HG02870 (cell line): ENCODE measurements around the gene KCTD13.
A peak's percentile ranks its signal among the peaks of the same experiment; 100 is the strongest.
"Not testable (repeated sequence)": the region's sequence is repeated elsewhere in the genome, so short reads cannot be mapped to it uniquely, and the experiment has no call there.

ENCODE experiments used
- ATAC-seq: cut with Tn5 transposase; IDR thresholded peaks from one replicate; pipeline ENCODE4 v1.9.1; 2021; ENCODE audit warnings: mild to moderate bottlenecking, moderate library complexity; ENCODE audit not compliant: unreplicated experiment

KCTD13 gene

GRCh38 chr16:29925781-29926710, at the start of gene KCTD13:
TSS of gene KCTD13 (minus strand) at chr16:29926226. CDS start at chr16:29926033, 193 bp downstream.
- peak; percentile 87 for ATAC-seq

DNA sequence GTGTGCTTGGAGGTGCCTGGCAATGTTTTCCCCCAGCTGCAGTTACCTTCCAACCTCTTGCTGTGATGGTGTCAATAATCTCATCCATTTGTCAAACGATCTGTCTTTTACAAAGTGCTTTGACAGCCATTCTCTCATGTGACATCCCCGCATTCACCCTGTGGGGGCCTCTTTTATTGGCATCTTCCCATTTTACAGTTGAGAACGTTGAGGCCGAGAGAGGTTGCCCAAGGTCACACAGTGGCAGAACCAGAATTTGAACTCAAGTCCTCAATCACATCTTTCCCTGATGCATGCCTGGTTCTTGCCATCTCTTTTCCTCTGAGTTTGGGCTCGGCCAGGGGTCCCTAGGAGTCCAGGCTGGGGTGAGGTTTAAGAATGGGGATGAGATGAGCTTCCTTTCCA, 49.1 kb upstream of the KCTD13 start:
- no peak for ATAC-seq

GRCh38 chr16:29974291-29975133, 48.5 kb upstream of the KCTD13 start:
- no peak for ATAC-seq

- ATAC-seq: peak; percentile 94
These were observed 47.6 kb upstream of the KCTD13 start, which contains the start of gene TAOK2 for GRCh38 chr16:29973384-29974246. TSS of gene TAOK2 (plus strand) at chr16:29973868. CDS start at chr16:29977773, 3,905 bp downstream.

- no peak for ATAC-seq
These were observed 47.0 kb upstream of the KCTD13 start for GRCh38 chr16:29972992-29973383.

GRCh38 chr16:29972500-29972899, 46.5 kb upstream of the KCTD13 start:
- no peak for ATAC-seq

DNA sequence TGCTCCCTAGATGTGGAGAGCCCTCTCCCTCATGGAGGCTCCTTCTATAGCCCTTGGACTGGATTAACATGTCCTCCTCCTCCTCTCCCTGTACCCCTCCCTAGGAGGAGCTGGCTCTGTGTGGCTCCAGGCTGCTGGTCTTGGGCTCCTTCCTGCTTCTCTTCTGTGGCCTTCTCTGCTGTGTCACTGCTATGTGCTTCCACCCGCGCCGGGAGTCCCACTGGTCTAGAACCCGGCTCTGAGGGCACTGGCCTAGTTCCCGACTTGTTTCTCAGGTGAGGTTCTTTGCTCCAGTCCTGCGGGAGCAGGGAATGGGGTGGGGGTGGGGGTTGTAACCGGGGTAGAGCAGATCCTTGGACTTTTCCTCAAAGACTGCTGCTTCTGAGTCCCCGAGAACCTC, 45.3 kb upstream of the KCTD13 start:
- no peak for ATAC-seq

GRCh38 chr16:29968205-29968604, 42.2 kb upstream of the KCTD13 start:
- ATAC-seq: no peak

- ATAC-seq: no peak
These were observed 37.2 kb upstream of the KCTD13 start for GRCh38 chr16:29963021-29963743.

GRCh38 chr16:29962344-29962994, 36.4 kb upstream of the KCTD13 start:
- ATAC-seq: no peak

- peak; percentile 87 for ATAC-seq
These were observed 35.7 kb upstream of the KCTD13 start, which contains the start of gene TMEM219 for GRCh38 chr16:29961479-29962343. TSS of gene TMEM219 (plus strand) at chr16:29962079. CDS start at chr16:29963144, 1,065 bp downstream.

DNA sequence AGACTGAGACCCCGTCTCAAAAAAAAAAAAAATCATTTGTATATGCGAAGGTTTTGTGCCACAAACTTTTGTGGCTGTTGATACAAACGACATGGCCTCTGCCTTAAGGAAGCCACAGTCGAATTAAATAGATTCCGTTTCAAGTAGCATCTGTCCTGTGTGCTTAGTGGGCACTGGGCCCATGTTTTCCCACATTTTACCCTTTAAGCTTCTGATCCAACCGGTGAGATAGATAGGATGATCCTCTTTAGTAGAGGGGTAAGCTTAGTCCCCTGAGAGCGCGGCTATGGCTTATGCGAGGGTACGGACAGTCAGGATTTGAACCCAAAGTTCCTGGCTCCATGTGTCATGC, 35.1 kb upstream of the KCTD13 start:
- no peak for ATAC-seq

DNA sequence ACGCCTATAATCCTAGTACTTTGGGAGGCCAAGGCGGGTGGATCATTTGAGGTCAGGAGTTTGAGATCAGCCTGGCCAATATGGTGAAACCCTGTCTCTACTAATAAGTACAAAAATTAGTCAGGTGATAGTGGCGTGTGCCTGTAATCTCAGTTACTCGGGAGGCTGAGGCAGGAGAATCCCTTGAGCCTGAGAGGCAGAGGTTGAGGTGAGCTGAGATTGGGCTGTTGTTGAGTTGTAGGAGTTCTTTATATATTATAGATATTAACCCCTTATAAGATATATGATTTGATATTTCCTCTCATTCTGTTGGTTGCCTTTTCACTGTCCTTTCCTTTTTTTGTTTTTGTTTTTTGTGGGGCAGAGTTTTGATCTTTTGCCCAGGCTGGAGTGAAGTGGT, 33.8 kb upstream of the KCTD13 start:
- not testable (repeated sequence) for ATAC-seq

- no peak for ATAC-seq
These were observed 33.3 kb upstream of the KCTD13 start for GRCh38 chr16:29959293-29959692.

GRCh38 chr16:29958756-29959155, 32.7 kb upstream of the KCTD13 start:
- no peak for ATAC-seq

DNA sequence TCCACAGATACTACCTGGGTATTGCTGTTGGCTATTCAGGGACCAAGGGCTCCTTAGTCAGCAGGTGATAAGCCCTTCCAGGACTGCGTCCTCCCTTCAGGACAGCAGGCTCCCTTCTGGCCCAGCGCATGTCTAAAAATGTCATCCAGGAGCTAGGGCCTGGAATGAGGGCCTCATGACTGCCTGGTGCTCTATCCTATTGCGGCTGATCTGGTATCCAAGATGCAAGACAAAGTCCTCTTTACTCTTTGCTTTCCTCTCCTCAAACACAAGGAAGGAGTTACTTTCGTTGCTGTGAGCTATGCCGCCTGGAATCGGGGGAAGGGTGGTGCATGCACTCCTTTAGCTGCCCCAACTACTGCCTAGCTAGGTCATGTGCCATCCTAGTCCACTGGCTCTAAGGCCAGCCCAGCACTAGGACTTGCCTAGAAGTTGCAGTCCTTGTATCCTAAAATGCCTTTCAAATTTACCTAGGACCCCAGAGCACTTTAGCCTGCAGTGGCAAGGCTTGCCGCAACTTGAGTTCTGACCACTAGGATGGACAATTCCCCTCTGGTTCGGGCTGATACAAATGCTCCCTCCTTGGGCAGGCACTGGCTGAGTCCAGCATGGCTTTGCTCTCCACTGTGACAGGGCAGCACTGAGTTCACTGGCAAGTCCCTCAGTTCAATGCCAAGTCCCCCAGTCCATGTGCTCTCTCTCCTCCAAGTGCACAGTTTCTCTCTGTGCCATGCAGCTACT, 25.8 kb upstream of the KCTD13 start:
- ATAC-seq: no peak

DNA sequence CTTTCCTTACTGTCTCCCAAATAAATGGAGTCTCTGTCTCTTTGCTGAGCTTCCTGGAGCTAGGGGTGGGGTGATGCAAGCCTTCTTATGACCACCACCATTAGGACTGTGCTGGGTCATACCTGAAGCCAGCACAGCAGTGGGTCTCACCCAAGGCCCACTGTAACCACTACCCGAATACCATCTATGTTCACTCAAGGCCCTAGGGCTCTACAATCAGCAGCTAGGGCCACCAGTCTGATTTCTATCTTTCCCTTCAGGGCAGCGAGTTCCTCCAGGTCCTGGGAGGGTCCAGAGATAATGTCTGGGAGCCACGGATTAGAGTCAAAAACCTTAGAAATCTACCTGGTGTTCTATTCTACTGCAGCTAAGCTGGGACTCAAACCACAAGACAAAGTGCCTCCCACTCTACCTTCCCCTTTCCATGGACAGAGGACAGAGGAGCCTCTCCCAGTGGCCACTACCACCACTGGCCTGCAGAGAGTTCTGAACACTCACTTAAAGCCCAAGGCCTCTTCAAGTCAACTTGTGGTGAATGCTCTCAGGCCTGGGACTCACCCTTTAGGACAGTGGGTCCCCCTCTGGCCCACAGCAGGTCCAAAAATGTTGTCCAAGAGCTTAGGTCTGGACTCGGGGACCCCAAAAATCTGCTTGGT, 24.9 kb upstream of the KCTD13 start:
- no peak for ATAC-seq
